HG03108 (cell line): ENCODE measurements around the gene CHAF1A.

ENCODE experiments used
- ATAC-seq: cut with Tn5 transposase; IDR thresholded peaks from one replicate; pipeline ENCODE4 v1.9.1; 2021; ENCODE audit warnings: moderate library complexity; ENCODE audit not compliant: unreplicated experiment

Gene CHAF1A

DNA sequence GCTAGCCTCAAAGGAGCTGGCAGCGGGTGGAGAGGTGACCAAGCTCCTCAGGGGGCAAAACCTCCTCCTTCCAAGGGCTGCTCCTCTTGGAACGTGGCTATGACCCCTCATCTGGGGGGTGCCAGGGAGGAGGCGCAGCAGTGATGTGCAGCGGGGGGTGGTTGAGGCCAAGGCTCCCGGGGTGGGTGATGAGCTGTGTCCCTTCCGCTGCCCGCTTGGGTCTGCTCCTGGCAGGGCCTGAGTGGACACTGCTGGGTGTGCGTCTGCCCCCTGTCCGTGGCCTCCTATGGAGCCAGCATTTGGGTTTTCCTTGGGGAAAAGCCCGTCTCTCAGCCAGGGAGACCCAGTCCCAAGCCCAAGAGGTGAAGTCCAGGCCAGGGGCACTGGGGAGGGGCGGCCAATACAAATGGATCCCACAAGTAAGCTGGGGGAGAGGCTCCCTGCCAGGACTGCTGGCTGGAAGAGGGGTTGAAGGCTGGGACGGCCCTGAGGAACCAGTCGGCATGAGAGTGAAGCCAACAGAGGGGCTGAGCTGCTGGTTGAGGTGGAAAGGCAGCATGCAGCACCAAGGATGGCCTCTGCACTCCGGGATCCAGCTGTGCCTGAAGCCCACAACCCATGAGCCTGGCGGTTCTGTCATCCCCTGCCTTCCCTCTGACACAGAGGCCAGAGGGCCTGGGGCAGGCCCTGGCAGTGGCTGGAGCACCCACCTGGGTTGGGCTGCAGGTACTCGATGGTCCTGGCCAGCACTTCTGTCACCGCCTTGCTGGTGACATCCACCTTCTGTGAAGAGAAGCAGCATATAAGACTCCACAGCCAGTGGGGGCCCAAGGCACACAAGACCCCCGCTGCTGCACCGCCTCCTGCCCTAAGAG lies 36.4 kb upstream of the CHAF1A start:
- ATAC-seq = no peak

- no peak for ATAC-seq
Measured at GRCh38 chr19:4366666-4367335, 35.6 kb upstream of the CHAF1A start.

GRCh38 chr19:4367336-4367723 lies 35.1 kb upstream of the CHAF1A start:
- ATAC-seq = no peak

DNA sequence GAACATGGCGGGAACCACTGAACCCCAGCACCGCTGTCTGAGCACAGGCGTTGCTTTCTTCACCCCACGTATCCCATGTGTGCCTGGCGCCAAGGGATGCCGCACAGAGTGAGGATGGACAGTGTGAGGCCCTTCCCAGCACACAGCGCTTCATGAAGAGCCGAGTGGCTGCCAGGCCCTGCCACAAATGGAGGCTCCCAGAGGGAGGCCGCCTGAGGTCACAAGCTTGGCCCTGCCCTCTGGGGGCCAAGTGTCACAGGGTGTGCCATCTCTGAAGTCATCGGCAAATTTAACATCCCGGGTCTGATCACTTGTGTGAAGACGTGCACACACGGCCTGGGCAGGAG lies 34.7 kb upstream of the CHAF1A start:
- ATAC-seq = no peak

DNA sequence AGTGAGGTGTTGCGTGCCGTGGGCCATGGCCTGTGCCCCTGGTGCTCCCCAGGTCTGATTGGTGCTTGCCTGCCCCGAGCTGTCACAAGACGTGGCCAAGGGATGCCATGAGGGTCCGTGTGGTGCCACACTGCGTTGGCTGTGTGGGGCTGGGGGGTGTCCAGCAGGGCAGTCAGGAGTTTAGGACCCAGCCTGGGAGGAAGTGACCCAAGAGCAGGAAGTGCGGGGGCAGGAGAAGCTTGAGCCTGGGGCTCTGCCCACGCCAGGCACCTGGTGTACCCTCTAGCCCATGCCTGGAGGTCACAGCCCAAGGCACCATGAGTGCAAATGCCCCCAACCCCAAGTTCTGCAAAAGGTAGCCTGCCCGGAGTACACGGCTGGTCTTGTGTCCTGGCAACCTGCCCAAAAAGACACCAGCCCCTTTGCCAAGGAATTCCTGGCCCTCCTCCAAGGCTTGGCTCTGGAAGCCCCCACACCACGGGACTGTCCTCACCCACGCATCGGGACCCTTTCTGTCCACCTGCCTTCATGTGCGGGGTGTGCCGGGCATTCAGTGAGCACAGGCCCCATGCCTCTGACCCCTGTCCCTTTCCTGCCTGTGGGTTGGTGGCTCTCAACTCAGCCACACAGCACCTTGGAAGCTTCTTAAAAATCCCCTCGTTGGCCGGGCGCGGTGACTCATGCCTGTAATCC lies 34.2 kb upstream of the CHAF1A start:
- ATAC-seq = no peak

GRCh38 chr19:4369109-4369887 lies 33.1 kb upstream of the CHAF1A start:
- ATAC-seq = peak; percentile 45

- no peak for ATAC-seq
Measured at GRCh38 chr19:4369888-4370260, 32.6 kb upstream of the CHAF1A start.

DNA sequence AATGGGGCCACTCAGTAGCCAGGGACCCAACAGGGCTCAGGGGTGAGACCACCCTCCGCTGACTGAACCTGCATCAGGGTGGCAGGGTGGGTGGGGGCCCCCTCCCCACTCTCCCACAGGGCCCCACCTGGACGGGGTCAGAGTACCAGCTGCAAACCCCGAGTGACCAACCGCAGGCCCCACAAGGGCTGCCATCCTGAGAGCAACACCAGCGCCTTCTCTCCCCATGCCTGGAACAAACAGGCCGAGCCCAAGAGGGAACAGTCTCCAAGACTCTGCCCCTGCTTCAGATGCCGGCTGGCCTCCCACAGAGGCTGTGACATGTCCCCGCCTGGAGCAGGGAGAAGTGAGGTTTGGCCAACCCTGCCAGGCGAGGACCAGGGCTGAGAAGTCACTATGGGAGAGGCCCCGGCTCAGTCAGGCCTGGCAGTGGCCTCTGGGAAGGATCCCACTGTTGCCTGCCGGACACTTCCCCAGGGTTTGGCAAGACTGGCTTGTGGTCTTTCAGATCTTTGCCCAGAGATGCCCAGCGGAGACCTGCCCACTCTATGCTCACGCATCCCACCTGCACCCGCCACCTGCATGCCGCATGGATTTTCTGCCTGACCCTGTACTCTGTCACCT lies 31.9 kb upstream of the CHAF1A start:
- no peak for ATAC-seq

GRCh38 chr19:4371247-4372164 lies 30.9 kb upstream of the CHAF1A start:
- ATAC-seq = no peak

GRCh38 chr19:4372165-4373012 lies 30.1 kb upstream of the CHAF1A start:
- no peak for ATAC-seq

- no peak for ATAC-seq
Measured at GRCh38 chr19:4373013-4373367, 29.4 kb upstream of the CHAF1A start.

DNA sequence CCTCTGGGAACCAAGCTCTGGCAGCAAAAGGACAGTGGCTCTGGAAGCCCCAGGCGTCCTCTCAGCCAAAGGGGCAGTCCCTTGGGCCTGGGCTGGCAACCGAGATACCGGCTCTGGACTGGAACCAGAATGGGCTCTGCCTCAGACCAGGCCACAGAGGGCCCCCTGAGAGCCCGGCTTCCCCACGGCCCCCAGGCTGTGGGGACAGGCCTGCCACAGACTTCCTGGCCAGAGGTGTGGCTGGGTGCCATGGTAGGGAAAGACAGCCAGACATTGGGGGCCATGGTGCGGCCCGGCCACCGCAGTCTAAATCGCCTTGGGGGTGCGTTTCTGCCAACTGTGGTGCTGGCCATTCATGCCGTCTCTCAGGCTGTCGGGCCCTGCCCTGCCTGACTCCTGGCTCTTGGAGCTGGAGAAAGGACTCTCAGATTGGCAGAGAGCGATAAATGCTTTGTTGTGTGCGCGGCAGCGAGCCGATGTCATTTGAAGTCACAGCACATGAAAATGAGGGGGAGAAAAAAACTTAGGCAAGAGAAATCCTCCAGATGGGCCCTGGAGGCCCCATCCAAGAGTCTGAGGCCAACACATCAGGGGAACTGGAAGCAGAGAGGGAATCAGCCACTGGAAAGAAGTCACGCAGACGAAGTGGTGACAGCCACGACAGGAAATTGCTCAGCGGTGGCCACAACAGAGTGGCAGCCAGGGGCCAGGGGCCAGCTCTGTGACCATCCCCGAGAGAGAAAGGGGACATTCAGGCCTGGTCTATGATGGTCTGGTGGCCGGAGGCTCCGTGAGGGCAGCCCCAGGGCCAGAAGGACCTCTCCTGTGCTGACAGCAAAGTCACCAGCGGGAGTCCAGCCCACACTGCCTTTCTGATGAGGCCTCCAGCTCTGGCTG lies 28.6 kb upstream of the CHAF1A start:
- no peak for ATAC-seq

DNA sequence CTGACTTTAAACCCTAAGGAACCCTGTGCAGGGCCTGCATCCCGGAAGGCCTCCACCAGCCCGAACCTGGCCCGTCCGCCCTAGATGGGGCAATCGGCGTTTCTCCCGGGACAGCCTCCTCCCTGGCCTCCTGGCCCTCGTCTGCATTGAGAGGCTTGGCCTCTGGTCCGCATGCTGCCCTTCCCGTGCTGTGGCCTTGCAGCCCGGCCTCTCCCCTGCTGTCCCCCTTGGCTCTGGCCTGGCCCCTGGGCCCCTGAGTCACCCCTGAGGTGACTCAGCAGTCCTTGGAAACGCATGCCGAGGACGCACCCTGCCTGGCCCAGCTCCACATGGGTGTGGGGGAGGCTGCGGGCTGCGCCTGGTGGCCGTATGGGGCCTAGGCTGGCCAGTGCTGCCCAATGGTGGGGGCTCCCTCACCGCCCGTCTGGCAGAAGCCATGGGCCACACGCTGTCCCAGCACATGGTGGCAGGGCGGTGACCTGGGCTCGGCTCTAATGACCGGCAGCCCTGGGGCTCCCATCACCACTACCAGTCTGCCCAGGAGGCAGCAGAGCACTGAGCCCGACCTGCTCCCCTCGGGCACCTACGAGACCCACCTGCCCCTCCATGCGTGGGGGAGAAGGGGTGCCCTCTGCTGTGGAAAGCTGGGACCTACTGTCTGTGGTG lies 27.8 kb upstream of the CHAF1A start:
- no peak for ATAC-seq

DNA sequence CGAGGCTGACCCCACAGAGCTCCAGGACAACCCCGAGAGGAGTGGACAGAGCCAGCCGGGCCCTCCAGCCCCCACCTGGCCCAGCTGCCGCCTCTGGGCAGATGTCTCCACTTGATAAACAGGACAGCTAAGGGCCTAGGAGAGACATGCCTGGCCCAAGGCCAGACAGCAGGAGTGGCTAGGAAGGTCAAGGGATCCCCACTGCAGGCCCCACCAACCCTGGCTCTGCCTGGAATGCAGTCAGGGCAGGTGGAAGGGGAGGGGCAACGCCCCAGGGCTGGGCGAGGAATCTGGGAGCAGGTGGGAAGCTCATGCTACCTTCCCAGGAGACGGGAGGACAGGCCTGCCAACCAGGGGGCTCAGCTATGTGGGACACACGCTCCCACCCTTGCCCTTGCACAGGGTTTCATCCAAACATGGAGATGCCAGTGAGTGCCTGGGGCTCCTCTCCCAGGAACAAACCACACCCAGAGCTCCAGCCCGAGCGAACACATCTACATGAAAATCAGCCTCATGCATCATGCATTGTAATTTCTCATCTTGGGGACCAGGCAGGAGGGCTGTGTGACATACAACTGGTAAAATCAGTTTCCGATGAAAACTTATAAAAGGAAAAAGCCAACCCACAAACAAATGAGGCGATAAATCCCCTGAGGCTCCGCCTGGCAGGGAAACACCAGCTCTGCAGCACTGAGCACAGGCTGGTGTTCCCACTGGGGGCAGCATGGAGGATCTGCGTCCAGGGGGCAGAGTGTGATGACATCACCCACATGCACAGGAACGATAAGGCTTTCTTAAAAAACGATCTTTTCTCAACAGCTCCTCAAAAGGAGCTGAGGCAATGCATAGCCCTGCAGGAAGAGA lies 27.0 kb upstream of the CHAF1A start:
- peak; percentile 51 for ATAC-seq

GRCh38 chr19:4376028-4376670 lies 26.3 kb upstream of the CHAF1A start:
- ATAC-seq = peak; percentile 9

- no peak for ATAC-seq
Measured at GRCh38 chr19:4376671-4376990, 25.8 kb upstream of the CHAF1A start.
